Adrenal gland (tissue), 12 donors: ENCODE data around the gene ATN1. TPM values are rescaled to one million over a fixed set of nuclear protein-coding genes. Genes with fewer than 3 reads are reported as not detected.

ENCODE experiments used
- DNase-seq, 7 donors: peaks; one replicate each; pipeline ENCODE4 v3.0.0-alpha.2; 2019 to 2020
- H3K27ac ChIP-seq, 5 donors: fragments of 200-600 bp; sonication (generic) in 4 of 5; 1 replicate in 3 of 5; 2 replicates in 2 of 5; pipeline versions ENCODE4 v1.5.1 to v1.8.0; 2016 to 2020; ENCODE audit warnings: mild to moderate bottlenecking in 1 of 5
- H3K27me3 ChIP-seq: fragments of 200-600 bp; 2 replicates; pipeline ENCODE4 v1.8.0; 2021
- H3K36me3 ChIP-seq, 2 donors: fragments of 200-600 bp; replicated peaks in 1 of 2; 1 replicate in 1 of 2; 2 replicates in 1 of 2; pipeline versions ENCODE4 v1.5.1 to v1.8.0; 2018 to 2022
- H3K4me1 ChIP-seq, 2 donors: fragments of 200-600 bp; replicated peaks in 1 of 2; 1 replicate in 1 of 2; 2 replicates in 1 of 2; pipeline versions ENCODE4 v1.5.1 to v1.8.0; 2018 to 2021
- H3K4me3 ChIP-seq, 4 donors: fragments of 200-600 bp; sonication (generic) in 3 of 4; one replicate each; pipeline ENCODE4 v1.5.1; 2016 to 2018
- H3K9me3 ChIP-seq, 3 donors: fragments of 200-600 bp; sonication (generic) in 1 of 3; replicated peaks in 1 of 3; 1 replicate in 2 of 3; 2 replicates in 1 of 3; pipeline versions ENCODE4 v1.5.1 to v1.8.0; 2016 to 2021
- POLR2A ChIP-seq, 2 donors: fragments of 450-650 bp; IDR thresholded peaks; one replicate each; pipeline ENCODE4 v1.6.1; 2017; ENCODE audit warnings: antibody characterized with exemption in 2 of 2, mild to moderate bottlenecking in 2 of 2, moderate library complexity in 1 of 2
- WGBS, 4 donors: extraction: QIAGEN DNeasy Blood & Tissue Kit in 2 of 4; methylation state at CpG; one replicate each; pipeline versions ENCODE4 v1.1.5 to v1.1.7; 2013 to 2017; 5-methylcytosine and 5-hydroxymethylcytosine counted together
- intact Hi-C, 2 donors: fragments of 100-400 bp; cut with DNase I; formaldehyde crosslinking; loops; one replicate each; pipeline versions ENCODE4 v1.14.1 to v1.15.0; 2022 to 2023
- polyA plus RNA-seq, 3 donors: library from polyadenylated mRNA; stranded (reverse); fragments of 200-250 nt in 2 of 3; fragments of 350-450 nt in 1 of 3; fragmentation: Illumina TruSeq in 1 of 3; extraction: RNeasy Lipid Tissue Mini Kit (QIAGEN cat#74804) in 1 of 3; gene quantifications; one replicate each; pipeline ENCODE4 v1.2.3, GENCODE V29; 2013 to 2014
- total RNA-seq, 9 donors: library from RNA; depleted of rRNA in 4 of 9; stranded (reverse); fragments of >200 nt in 4 of 9; fragments of 120-200 nt in 1 of 9; fragmentation: NEBNext Ultra II Directional in 1 of 9; extraction: Animal tissue kit (Norgen Biotek cat#: 25700) in 1 of 9; gene quantifications; one replicate each; pipeline versions ENCODE4 v1.1.0 to v1.2.4, GENCODE V29; 2013 to 2023
- TF ChIP-seq, protein P1 (sequence below), 6 experiments: fragments of 450-650 bp in 4 of 6; fragments of 200-600 bp in 2 of 6; sonication (generic) in 1 of 6; IDR thresholded peaks; 1 replicate in 5 of 6; 2 replicates in 1 of 6; pipeline versions ENCODE4 v1.5.1 to v1.8.0; 2016 to 2021; ENCODE audit warnings: antibody characterized with exemption in 6 of 6, mild to moderate bottlenecking in 2 of 6, moderate library complexity in 1 of 6
- donor health status: healthy with polysubstance abuse.
- donor health status: Bipolar disorder and iron deficiency.
- donor health status: DM: yes; HTN: yes; CAD: no.
- donor health status: DM: no; HTN: no; CAD: no.
- donor health status: DM: no; HTN: no; CAD: no.
- donor health status: DM: yes; HTN: yes; CAD: no.

Gene ATN1
- total and polyA plus RNA-seq, 12 donors, result 8.8 to 482 (median 110) TPM

GRCh38 chr12:6963791-6964413 lies 36.1 kb downstream of the ATN1 start:
- TF ChIP-seq, protein P1, sequence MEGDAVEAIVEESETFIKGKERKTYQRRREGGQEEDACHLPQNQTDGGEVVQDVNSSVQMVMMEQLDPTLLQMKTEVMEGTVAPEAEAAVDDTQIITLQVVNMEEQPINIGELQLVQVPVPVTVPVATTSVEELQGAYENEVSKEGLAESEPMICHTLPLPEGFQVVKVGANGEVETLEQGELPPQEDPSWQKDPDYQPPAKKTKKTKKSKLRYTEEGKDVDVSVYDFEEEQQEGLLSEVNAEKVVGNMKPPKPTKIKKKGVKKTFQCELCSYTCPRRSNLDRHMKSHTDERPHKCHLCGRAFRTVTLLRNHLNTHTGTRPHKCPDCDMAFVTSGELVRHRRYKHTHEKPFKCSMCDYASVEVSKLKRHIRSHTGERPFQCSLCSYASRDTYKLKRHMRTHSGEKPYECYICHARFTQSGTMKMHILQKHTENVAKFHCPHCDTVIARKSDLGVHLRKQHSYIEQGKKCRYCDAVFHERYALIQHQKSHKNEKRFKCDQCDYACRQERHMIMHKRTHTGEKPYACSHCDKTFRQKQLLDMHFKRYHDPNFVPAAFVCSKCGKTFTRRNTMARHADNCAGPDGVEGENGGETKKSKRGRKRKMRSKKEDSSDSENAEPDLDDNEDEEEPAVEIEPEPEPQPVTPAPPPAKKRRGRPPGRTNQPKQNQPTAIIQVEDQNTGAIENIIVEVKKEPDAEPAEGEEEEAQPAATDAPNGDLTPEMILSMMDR (IDR thresholded peaks at IDR 0.05), result no peak
- TF ChIP-seq POLR2A (IDR thresholded peaks at IDR 0.05), result no peak
- H3K27me3 ChIP-seq, result no peaks in the 10 kb centered on the region
- no peak overlapping the region for H3K4me3 ChIP-seq
- H3K4me1 ChIP-seq, result peaks cover 28 to 41% of the 10 kb centered on the region in 2 donors
- intact Hi-C loops, result loop anchor here in 1 of 2 donors (10.0 kb wide), 1 partner anchor 151 kb away; no protein-coding TSS in a partner anchor
- 60 to 83% (median 64%) methylated on average over 9 to 17 of the region's 17 CpGs for WGBS, 4 donors
- peak overlapping the region in 3 of 5 donors; percentile 86 to 93 (median 88) for H3K27ac ChIP-seq
- DNase-seq, result peak in 2 of 7 donors; percentile 43 to 62
- peaks cover 0 to 35% of the 10 kb centered on the region in 2 donors for H3K36me3 ChIP-seq
- H3K9me3 ChIP-seq, result no peaks in the 10 kb centered on the region

DNA sequence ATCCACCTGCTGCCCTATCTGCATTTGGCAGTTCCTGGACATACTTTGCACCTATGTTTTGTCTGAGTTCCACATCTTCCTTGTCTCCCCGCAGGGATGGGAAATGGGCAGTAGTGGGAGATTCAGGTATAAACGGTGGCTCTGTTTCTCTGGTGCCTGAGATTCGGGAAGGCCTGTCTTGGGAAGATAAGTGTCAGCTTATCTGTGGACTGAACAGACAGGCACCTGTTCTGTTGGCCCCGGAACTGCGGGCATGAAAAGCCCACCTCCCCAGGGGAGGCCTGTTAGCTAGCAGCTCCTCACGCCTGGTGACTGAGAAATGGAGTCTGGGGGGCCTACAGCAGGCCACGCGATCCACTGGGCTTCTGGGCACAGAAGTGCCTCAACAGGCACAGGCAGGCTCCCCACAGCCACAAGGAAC lies 36.9 kb downstream of the ATN1 start:
- H3K4me1 ChIP-seq, result peaks cover 35 to 45% of the 10 kb centered on the region in 2 donors
- no peak overlapping the region for H3K4me3 ChIP-seq
- peak overlapping the region in 4 of 5 donors; percentile 70 to 93 (median 87) for H3K27ac ChIP-seq
- DNase-seq, result no peak
- 64 to 79% (median 68%) methylated on average over 5 to 8 of the region's 8 CpGs for WGBS, 4 donors
- H3K36me3 ChIP-seq, result peaks cover 0 to 35% of the 10 kb centered on the region in 2 donors
- TF ChIP-seq POLR2A (IDR thresholded peaks at IDR 0.05), result no peak
- TF ChIP-seq, protein P1 (IDR thresholded peaks at IDR 0.05), result no peak
- no peaks in the 10 kb centered on the region for H3K9me3 ChIP-seq
- intact Hi-C loops, result loop anchor here in 1 of 2 donors (10.0 kb wide), 1 partner anchor 150 kb away; no protein-coding TSS in a partner anchor
- H3K27me3 ChIP-seq, result no peaks in the 10 kb centered on the region

GRCh38 chr12:6965026-6965661 lies 37.4 kb downstream of the ATN1 start:
- WGBS, 4 donors, result 13 to 17% (median 15%) methylated on average over 12 of the region's 12 CpGs
- DNase-seq, result peak; percentile 93 to 95 (median 94)
- Histone ChIP-seq H3K27ac (peak overlapping the region; percentile 70 to 93 (median 86)), H3K4me3 (no peak overlapping the region), H3K4me1 (peaks cover 39 to 42% of the 10 kb centered on the region in 2 donors), H3K27me3 (no peaks in the 10 kb centered on the region), H3K36me3 (peaks cover 0 to 35% of the 10 kb centered on the region in 2 donors), H3K9me3 (no peaks in the 10 kb centered on the region)
- TF ChIP-seq, protein P1 (IDR thresholded peaks at IDR 0.05), result peak; percentile 91 to 97 (median 96)
- TF ChIP-seq POLR2A (IDR thresholded peaks at IDR 0.05), result peak in 1 of 2 donors; percentile 71
- intact Hi-C loops, result loop anchor here in 1 of 2 donors (10.0 kb wide), 1 partner anchor 150 kb away; no protein-coding TSS in a partner anchor

GRCh38 chr12:6965714-6966113 lies 38.0 kb downstream of the ATN1 start:
- H3K36me3 ChIP-seq, result peaks cover 0 to 35% of the 10 kb centered on the region in 2 donors
- 61 to 74% (median 70%) methylated on average over 4 of the region's 4 CpGs for WGBS, 4 donors
- DNase-seq, result no peak
- TF ChIP-seq, protein P1 (IDR thresholded peaks at IDR 0.05), result no peak
- no peak for TF ChIP-seq POLR2A (IDR thresholded peaks at IDR 0.05)
- intact Hi-C loops, result loop anchor here in 1 of 2 donors (10.0 kb wide), 1 partner anchor 149 kb away; no protein-coding TSS in a partner anchor
- no peaks in the 10 kb centered on the region for H3K27me3 ChIP-seq
- H3K27ac ChIP-seq, result peak overlapping the region; percentile 70 to 93 (median 86)
- H3K9me3 ChIP-seq, result no peaks in the 10 kb centered on the region
- no peak overlapping the region for H3K4me3 ChIP-seq
- peaks cover 36 to 39% of the 10 kb centered on the region in 2 donors for H3K4me1 ChIP-seq
